Gastrocnemius medialis (tissue), 4 donors: Measurements from ENCODE around the gene EZR.
"Not testable (repeated sequence)": the region's sequence is repeated elsewhere in the genome, so short reads cannot be mapped to it uniquely, and the experiment has no call there.

Source experiments
- CTCF ChIP-seq, 5 experiments: fragments of 450-650 bp in 3 of 5; fragments of 200-600 bp in 2 of 5; sonication (generic) in 2 of 5; IDR thresholded peaks in 4 of 5; conservative IDR thresholded peaks in 1 of 5; 1 replicate in 4 of 5; 2 replicates in 1 of 5; pipeline ENCODE4 v1.5.1; 2016 to 2019; ENCODE audit warnings: antibody characterized with exemption in 5 of 5, mild to moderate bottlenecking in 3 of 5, moderate library complexity in 3 of 5
- POLR2A ChIP-seq, 2 donors: fragments of 450-650 bp; IDR thresholded peaks; one replicate each; pipeline ENCODE4 v1.6.1; 2017; ENCODE audit warnings: antibody characterized with exemption in 2 of 2, mild to moderate bottlenecking in 2 of 2, moderate library complexity in 2 of 2

DNA sequence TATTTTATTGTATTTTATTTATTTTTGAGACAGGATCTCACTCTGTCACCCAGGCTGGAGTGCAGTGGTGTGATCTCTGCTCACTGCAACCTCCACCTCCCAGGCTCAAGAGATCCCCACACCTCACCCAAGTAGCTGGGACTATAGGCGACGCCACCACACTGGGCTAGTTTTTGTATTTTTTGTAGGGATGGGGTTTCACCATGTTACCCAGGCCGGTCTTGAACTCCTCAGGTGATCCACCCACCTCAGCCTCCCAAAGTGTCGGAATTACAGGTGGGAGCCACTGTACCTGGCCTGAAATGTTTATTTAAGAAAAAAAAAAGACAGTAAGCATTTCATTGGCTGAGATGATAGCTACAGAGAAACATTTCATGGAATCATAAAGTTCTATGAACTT is 4.4 kb upstream of the EZR start:
- TF ChIP-seq CTCF (IDR thresholded peaks at IDR 0.05 in 4 of 5, conservative IDR thresholded peaks at IDR 0.05 in 1 of 5); POLR2A (IDR thresholded peaks at IDR 0.05): not testable (repeated sequence)
